ENCODE data around the gene ACY1. TPM values are rescaled to one million over a fixed set of nuclear protein-coding genes. Genes with fewer than 3 reads are reported as not detected.

The ACY1 gene
- total RNA-seq, 1 experiment from 2014 or later, result 66.1 TPM

GRCh38 chr3:51945926-51946705 is 37.2 kb upstream of the ACY1 start:
- DNase-seq (ENCODE audit: low spot score), result no peak

GRCh38 chr3:51946796-51947195 is 36.5 kb upstream of the ACY1 start:
- no peak for DNase-seq (ENCODE audit: low spot score)

DNA sequence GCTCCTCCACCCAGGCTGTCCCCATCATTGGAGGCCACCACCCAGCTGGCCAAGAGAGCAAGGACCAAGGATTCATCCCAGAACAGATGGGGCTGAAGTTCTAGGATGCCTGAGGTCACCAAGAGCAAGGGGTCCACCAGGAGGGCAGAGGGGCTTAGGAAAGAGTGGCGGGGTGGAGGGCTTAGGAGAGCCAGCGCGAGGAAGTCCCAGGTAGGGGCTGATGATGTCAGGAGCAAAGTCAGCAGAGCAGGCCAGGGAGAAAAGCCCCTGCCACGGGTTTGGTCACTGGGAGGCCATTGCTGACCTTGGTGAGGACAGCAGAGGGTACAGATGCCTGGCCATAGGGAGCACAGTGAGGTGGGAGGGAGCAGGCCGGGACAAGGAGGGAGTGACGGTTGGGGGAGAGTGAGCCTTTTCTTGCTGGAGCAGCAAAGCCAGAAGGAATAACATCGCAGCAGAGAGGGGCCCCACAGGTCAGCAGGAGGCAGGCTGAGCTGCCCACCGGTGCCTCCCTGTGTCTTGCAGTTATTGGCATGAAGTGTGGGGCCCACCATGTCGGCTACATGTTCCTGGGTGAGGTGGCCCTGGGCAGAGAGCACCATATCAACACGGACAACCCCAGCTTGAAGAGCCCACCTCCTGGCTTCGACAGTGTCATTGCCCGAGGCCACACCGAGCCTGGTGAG is 36.0 kb upstream of the ACY1 start:
- DNase-seq (ENCODE audit: low spot score), result no peak

DNA sequence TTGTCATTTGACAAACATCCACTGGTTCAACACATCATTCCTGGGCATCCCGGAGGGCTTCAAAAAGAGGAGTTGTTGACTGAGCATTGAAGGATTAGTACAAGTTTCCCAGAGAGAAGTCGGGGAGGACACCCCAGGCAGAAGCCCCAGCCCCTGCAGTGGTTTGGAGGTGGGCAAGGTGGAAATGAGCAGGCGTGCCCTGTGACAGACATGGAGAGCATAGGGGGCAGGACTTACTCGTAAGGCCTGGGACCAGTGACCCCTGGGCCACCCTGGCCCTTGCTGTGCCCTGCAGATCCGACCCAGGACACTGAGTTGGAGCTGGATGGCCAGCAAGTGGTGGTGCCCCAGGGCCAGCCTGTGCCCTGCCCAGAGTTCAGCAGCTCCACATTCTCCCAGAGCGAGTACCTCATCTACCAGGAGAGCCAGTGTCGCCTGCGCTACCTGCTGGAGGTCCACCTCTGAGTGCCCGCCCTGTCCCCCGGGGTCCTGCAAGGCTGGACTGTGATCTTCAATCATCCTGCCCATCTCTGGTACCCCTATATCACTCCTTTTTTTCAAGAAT is 35.2 kb upstream of the ACY1 start:
- no peak for DNase-seq (ENCODE audit: low spot score)

DNA sequence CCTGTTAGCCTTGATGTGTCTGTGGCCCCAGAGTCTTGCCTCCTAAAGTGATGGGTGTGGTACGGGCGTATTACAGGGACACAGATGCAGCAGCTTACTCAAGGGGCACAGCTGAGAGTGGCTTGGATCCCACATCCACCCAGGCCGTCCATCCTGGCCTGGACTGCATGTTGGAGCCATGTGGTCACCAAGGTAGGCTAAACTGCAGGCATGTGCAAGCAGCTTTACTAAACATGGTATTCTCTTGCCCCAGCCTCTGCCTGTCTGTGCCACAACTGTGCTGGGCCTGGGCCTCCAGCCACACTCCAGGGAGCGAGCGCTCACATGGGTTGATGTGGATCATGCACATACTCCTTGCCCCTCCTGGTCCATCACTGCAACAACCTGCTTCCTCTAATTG is 34.2 kb upstream of the ACY1 start:
- no peak for DNase-seq (ENCODE audit: low spot score)

DNA sequence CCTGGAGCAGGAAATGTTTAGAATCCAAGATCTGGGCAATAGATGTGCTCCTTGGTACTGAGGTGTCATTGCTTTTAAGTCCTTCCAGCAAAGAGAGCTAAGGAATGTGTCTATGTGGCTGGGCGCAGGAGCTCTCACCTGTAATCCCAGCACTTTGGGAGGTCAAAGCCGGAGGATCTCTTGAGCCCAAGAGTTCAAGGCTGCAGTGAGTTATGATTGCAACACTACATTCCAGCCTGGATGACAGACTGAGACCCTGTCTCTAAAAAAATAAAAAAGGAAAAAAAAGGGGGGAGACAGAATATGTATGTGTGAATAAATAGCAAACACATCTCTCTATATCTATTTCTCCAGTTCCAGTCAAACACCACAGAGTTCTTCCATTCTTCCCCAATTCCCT is 32.4 kb upstream of the ACY1 start:
- DNase-seq (ENCODE audit: low spot score), result no peak

- DNase-seq (ENCODE audit: low spot score), result peak; percentile 37
Observed at GRCh38 chr3:51953445-51953844, 29.9 kb upstream of the ACY1 start.

GRCh38 chr3:51954105-51954504 is 29.2 kb upstream of the ACY1 start:
- no peak for DNase-seq (ENCODE audit: low spot score)

GRCh38 chr3:51954713-51955112 is 28.6 kb upstream of the ACY1 start:
- no peak for DNase-seq (ENCODE audit: low spot score)

DNA sequence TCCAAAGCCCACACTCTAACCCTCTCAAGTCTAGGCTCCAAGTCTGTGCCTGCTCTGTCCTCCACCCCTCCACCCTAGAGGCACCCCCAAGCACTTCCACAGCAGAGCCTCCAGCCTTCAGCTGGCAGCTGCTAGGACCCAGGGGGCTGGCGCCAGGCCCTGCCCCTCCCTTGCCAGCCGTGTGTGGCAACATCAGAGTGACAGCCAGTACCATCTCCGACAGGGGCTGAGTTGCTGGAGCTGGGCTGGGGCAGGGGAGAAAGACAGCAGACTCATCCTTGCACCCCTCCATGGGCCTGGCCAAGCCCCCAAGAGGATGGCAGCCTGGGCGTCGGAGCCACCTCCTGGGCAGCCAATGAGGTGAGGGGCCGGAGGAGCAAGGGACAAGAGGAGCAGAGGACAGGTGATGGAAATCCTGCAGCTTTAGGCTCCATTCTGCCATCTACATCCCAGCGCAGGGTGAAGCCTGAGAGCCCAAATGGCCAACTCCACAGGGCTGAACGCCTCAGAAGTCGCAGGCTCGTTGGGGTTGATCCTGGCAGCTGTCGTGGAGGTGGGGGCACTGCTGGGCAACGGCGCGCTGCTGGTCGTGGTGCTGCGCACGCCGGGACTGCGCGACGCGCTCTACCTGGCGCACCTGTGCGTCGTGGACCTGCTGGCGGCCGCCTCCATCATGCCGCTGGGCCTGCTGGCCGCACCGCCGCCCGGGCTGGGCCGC is 28.0 kb upstream of the ACY1 start, which contains the start of gene GPR62:
TSS of gene GPR62 (plus strand) at position 207 of the 718 bp plus-strand sequence. CDS start at position 479, 272 bp downstream.
- no peak for DNase-seq (ENCODE audit: low spot score)

DNA sequence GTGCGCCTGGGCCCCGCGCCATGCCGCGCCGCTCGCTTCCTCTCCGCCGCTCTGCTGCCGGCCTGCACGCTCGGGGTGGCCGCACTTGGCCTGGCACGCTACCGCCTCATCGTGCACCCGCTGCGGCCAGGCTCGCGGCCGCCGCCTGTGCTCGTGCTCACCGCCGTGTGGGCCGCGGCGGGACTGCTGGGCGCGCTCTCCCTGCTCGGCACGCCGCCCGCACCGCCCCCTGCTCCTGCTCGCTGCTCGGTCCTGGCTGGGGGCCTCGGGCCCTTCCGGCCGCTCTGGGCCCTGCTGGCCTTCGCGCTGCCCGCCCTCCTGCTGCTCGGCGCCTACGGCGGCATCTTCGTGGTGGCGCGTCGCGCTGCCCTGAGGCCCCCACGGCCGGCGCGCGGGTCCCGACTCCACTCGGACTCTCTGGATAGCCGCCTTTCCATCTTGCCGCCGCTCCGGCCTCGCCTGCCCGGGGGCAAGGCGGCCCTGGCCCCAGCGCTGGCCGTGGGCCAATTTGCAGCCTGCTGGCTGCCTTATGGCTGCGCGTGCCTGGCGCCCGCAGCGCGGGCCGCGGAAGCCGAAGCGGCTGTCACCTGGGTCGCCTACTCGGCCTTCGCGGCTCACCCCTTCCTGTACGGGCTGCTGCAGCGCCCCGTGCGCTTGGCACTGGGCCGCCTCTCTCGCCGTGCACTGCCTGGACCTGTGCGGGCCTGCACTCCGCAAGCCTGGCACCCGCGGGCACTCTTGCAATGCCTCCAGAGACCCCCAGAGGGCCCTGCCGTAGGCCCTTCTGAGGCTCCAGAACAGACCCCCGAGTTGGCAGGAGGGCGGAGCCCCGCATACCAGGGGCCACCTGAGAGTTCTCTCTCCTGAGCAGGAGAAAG is 27.2 kb upstream of the ACY1 start:
- no peak for DNase-seq (ENCODE audit: low spot score)

DNA sequence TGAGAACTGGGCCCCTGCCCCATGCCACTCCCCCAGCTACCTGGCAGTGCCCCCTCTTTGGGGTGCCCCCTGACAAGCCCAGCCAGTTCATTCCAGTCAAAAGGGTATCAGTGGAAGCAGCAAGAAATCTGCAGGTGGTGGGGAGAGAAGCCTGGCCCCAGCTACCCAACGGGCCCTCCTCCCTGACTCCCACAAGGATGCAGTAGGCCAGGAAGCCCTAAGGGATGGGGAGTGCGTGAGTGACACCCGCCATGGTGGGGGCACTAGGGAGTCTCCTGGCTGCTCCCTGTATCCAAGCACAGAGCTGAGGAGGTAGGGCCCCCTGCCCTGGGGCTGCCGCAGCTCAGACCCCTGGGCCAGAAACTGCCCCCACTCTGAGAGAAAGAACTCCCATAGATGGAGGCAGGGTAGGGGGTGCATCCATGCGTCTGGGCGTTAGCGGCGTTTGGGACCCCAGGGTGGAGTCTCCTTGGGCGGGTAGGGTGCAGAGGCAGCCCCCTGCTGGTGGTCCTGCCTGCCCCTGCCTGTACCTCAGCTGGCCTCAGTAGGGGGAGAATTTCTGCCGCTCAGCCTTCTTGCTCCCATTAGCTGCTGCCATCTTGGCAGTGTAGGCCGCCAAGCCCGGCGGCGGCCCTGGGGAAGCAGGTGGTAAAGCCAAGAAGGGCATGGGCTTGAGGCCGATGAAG is 25.7 kb upstream of the ACY1 start:
- DNase-seq (ENCODE audit: low spot score), result no peak

GRCh38 chr3:51958603-51959521 is 24.5 kb upstream of the ACY1 start:
- no peak for DNase-seq (ENCODE audit: low spot score)

DNA sequence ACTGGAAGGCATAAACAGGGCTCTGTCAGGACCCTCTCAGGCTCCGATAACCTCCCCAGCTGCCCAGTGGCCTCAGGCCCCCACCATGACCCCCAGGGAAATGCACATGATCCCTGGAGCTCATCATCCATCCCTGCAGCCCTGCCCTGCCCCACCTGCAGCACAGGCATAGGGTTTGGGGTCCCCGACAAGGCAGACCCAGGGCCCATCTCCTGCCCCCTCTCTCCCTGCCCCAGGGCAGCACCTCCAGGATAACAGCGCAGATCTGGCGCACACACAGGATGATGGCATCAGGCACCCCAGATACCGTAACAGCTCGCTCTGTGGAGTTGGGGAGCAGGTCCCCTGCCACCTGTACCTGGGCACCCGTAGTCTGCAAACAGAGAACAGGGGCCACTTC is 23.7 kb upstream of the ACY1 start:
- DNase-seq (ENCODE audit: low spot score), result no peak

- DNase-seq (ENCODE audit: low spot score), result no peak
Observed at GRCh38 chr3:51960386-51960785, 22.9 kb upstream of the ACY1 start.

GRCh38 chr3:51961011-51961410 is 22.3 kb upstream of the ACY1 start:
- DNase-seq (ENCODE audit: low spot score), result no peak

DNA sequence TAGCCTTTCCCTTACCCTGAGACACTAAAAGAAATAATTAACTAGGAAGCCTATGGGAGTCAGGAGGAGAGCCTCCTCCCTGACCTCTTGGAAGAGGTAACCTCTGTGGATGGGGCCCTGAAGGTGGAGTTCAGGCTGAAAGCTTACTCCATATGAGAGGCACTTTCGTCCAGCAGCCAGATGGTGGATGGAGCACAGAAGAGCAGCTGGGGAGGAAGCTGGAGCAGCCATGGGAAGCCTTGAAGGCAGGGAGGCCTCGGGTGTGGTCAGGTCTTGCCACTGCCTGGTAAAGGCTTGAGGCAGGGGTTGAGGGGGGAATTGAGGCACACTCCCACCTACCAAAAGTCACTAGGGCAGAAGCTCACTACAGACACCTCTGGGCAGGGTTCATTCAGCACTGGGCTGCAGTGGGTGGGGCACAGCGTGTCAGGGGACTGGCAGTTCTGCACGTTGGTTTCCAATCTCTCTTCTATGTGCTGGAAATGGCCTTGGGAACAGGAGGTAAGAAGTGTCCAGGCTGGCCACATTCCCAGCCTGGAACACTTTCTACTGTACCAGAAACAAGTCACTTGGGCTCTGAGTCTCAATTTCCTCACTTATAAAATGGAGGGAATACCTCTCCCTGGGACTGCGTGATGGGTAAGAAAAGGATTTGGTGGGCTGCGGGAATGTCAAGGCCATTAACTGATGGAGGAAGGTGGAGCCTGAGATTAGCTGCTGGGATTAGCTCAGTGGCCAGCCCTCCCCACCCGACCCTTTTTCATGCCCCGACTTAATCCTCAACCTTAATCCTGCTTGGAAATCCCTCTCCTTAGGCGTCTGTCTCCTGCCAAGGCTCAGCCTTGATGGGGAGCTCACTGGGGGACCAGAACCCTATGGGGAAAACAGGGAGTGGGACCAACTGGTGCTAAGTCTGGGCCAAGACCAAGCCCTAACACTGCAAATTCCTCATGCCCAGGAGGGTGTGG is 21.4 kb upstream of the ACY1 start:
- no peak for DNase-seq (ENCODE audit: low spot score)

DNA sequence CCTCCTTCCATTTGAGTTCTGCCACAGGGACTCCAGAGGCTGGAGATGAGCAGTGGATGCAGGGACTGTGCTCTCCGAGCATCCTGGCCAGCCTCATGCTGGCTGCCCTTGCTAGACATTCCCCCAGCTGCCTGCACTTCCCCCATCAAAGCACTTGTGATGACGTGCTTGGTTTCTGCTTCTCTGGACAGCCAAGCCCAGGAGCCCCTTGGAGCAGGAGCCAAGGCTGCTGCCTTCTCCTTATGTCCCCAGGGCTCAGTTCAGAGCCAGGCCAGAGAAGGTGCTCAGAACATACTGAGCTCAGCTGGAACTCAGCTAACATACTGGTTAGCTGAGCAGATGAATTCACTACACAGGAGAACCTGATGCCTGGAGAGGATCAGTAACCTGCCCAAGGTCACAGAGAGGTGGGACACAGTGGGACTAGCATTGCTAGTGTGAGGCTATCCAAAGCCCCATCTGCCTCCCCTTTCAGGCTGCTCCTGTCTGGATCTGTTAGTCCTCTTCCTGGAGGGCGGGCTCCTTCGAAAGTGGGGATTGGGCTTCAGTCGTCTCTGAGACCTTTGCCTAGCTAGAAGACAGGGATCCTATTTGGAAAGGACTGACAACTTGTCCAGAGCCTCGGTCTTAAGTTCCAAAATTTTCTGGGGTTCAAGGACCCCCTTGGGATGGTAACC is 20.3 kb upstream of the ACY1 start:
- no peak for DNase-seq (ENCODE audit: low spot score)
